ENCODE results near the gene LPAR4. TPM values are rescaled to one million over a fixed set of nuclear protein-coding genes. Genes with fewer than 3 reads are reported as not detected.

LPAR4 gene
- total and polyA plus RNA-seq, 10 of the 15 experiments (the other 5 are each of a cell fraction or from before 2014, with no cell fraction given), result 0.05 to 0.10 (median 0.06) TPM; not detected in 7

GRCh38 chrX:78746496-78746895 lies 1.0 kb upstream of the LPAR4 start:
- H2AFZ ChIP-seq (ENCODE audit: control insufficient read depth, low read depth, low read length), result no peak overlapping the region
- no peak overlapping the region for H3K4me3 ChIP-seq
- in situ Hi-C loops (cut with MboI), result no loop called here
- ATAC-seq (no peak), DNase-seq (ENCODE audit: low read depth, low spot score) (no peak), FAIRE-seq (no peak)
- ChIA-PET RAD21 (ENCODE audit: unreplicated experiment) (no interaction called here), CTCF (no interaction called here), POLR2A (no interaction called here), SMC1A (ENCODE audit: uncharacterized antibody, unreplicated experiment) (interaction anchor here (1.2 kb wide), 1 partner anchor 335 kb away, joined by 3 read pairs; no protein-coding TSS in a partner anchor)
- no peaks in the 10 kb centered on the region for H3K36me3 ChIP-seq (ENCODE audit: control insufficient read depth in 2 of 2, insufficient read depth in 2 of 2, low read length in 1 of 2)
- no peak overlapping the region for H3K4me2 ChIP-seq (ENCODE audit: control insufficient read depth, insufficient read depth)
- no peaks in the 10 kb centered on the region for H3K9me3 ChIP-seq (replicated peaks; ENCODE audit: control insufficient read depth, insufficient read depth, low read length)
- TF ChIP-seq SUZ12 (IDR thresholded peaks at IDR 0.05; ENCODE audit: unreplicated experiment) (no peak), CREM (IDR thresholded peaks at IDR 0.05; ENCODE audit: low read depth) (no peak), TCF7 (IDR thresholded peaks at IDR 0.05; ENCODE audit: borderline replicate concordance) (no peak), TBL1XR1 (IDR thresholded peaks at IDR 0.05; ENCODE audit: low read depth, low read length) (no peak), CREB1 (IDR thresholded peaks at IDR 0.05; ENCODE audit: low read depth) (no peak), FOS (IDR thresholded peaks at IDR 0.05; ENCODE audit: borderline replicate concordance, extremely low read depth, insufficient read length) (no peak), MYC (IDR thresholded peaks at IDR 0.05; ENCODE audit: insufficient read depth, insufficient read length, insufficient replicate concordance, low read length, severe bottlenecking) (no peak), CHD2 (IDR thresholded peaks at IDR 0.05; ENCODE audit: borderline replicate concordance, low read depth, low read length) (no peak), ZNF592 (IDR thresholded peaks at IDR 0.05) (no peak), RUNX3 (IDR thresholded peaks at IDR 0.05; ENCODE audit: low read length) (no peak), HCFC1 (IDR thresholded peaks at IDR 0.05; ENCODE audit: low read length) (no peak), BCL11A (IDR thresholded peaks at IDR 0.05; ENCODE audit: low read depth, low read length) (no peak), NR2C1 (IDR thresholded peaks at IDR 0.05) (no peak), EZH2 (IDR thresholded peaks at IDR 0.05; ENCODE audit: borderline replicate concordance, control insufficient read depth, low read depth, low read length) (no peak), STAT1 (conservative IDR thresholded peaks at IDR 0.05) (no peak), ZNF217 (IDR thresholded peaks at IDR 0.05) (no peak), RB1 (IDR thresholded peaks at IDR 0.05; ENCODE audit: borderline replicate concordance) (no peak), SMC3 (IDR thresholded peaks at IDR 0.05; ENCODE audit: borderline replicate concordance, low read length) (no peak)
- TF ChIP-seq, protein P1, sequence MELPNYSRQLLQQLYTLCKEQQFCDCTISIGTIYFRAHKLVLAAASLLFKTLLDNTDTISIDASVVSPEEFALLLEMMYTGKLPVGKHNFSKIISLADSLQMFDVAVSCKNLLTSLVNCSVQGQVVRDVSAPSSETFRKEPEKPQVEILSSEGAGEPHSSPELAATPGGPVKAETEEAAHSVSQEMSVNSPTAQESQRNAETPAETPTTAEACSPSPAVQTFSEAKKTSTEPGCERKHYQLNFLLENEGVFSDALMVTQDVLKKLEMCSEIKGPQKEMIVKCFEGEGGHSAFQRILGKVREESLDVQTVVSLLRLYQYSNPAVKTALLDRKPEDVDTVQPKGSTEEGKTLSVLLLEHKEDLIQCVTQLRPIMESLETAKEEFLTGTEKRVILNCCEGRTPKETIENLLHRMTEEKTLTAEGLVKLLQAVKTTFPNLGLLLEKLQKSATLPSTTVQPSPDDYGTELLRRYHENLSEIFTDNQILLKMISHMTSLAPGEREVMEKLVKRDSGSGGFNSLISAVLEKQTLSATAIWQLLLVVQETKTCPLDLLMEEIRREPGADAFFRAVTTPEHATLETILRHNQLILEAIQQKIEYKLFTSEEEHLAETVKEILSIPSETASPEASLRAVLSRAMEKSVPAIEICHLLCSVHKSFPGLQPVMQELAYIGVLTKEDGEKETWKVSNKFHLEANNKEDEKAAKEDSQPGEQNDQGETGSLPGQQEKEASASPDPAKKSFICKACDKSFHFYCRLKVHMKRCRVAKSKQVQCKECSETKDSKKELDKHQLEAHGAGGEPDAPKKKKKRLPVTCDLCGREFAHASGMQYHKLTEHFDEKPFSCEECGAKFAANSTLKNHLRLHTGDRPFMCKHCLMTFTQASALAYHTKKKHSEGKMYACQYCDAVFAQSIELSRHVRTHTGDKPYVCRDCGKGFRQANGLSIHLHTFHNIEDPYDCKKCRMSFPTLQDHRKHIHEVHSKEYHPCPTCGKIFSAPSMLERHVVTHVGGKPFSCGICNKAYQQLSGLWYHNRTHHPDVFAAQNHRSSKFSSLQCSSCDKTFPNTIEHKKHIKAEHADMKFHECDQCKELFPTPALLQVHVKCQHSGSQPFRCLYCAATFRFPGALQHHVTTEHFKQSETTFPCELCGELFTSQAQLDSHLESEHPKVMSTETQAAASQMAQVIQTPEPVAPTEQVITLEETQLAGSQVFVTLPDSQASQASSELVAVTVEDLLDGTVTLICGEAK (IDR thresholded peaks at IDR 0.05; ENCODE audit: borderline replicate concordance), result no peak
- no peaks in the 10 kb centered on the region for H3K79me2 ChIP-seq (ENCODE audit: control insufficient read depth, insufficient read depth, low read length)
- no peak overlapping the region for H3K9ac ChIP-seq (ENCODE audit: control insufficient read depth, insufficient read depth, low read length)
- H4K20me1 ChIP-seq (ENCODE audit: control insufficient read depth, insufficient read depth), result no peaks in the 10 kb centered on the region
- intact Hi-C loops (cut with micrococcal nuclease; ENCODE audit: unreplicated experiment), result no loop called here
- H3K27ac ChIP-seq (ENCODE audit: control insufficient read depth, insufficient read depth), result no peak overlapping the region
- no peaks in the 10 kb centered on the region for H3K27me3 ChIP-seq (replicated peaks in 1 of 2; ENCODE audit: control insufficient read depth in 2 of 2, insufficient read depth in 2 of 2, low read length in 1 of 2)
- no peaks in the 10 kb centered on the region for H3K4me1 ChIP-seq (ENCODE audit: control insufficient read depth, insufficient read depth, low read length)
- no TSS peak for BruUV-seq (replicated peaks)
